A673 (cell line): ENCODE results near the gene PLA2G4A. TPM values are rescaled to one million over a fixed set of nuclear protein-coding genes. Genes with fewer than 3 reads are reported as not detected.

Experiments
- BruUV-seq: library from RNA; stranded (reverse); fragments of 400-500 nt; replicated peaks from 2 replicates; lab custom pipeline; 2021; lab: Mats Ljungman, UMichigan
- CTCF ChIA-PET: fragments of 300-600 bp; sonication (Branson Sonifier 250); formaldehyde crosslinking; loops from one replicate; lab custom pipeline; 2022; ENCODE audit warnings: antibody characterized with exemption; lab: Charles Lee
- POLR2A ChIA-PET: fragments of 300-600 bp; sonication (Branson Sonifier 250); formaldehyde crosslinking; loops from one replicate; lab custom pipeline; 2022; ENCODE audit warnings: antibody characterized with exemption; ENCODE audit not compliant: low non-redundant PET; lab: Charles Lee
- DNase-seq: peaks from one replicate; pipeline ENCODE4 v3.0.0-alpha.2; 2015; ENCODE audit warnings: low spot score
- H3K27ac ChIP-seq: fragments of 200-600 bp; sonication (generic); 2 replicates; pipeline ENCODE4 v1.5.1; 2016; ENCODE audit warnings: mixed run types, low read depth, mild to moderate bottlenecking, mixed read lengths, antibody characterized with exemption, low read length; ENCODE audit not compliant: poor library complexity, severe bottlenecking
- H3K27me3 ChIP-seq: fragments of 200-600 bp; sonication (generic); replicated peaks from 2 replicates; pipeline ENCODE4 v1.6.1; 2017; ENCODE audit warnings: mixed run types, low read depth, mild to moderate bottlenecking, mixed read lengths, antibody characterized with exemption, low read length; ENCODE audit not compliant: insufficient read depth, poor library complexity
- H3K36me3 ChIP-seq: fragments of 200-600 bp; sonication (generic); 2 replicates; pipeline ENCODE4 v1.6.1; 2016; ENCODE audit warnings: mixed run types, mild to moderate bottlenecking, mixed read lengths, antibody characterized with exemption, low read length; ENCODE audit not compliant: insufficient read depth, poor library complexity, severe bottlenecking
- H3K4me1 ChIP-seq: fragments of 200-600 bp; sonication (generic); 2 replicates; pipeline ENCODE4 v1.6.1; 2017; ENCODE audit warnings: mixed run types, mild to moderate bottlenecking, mixed read lengths, antibody characterized with exemption, low read length; ENCODE audit not compliant: insufficient read depth, poor library complexity, severe bottlenecking
- H3K4me3 ChIP-seq: fragments of 200-600 bp; sonication (generic); 2 replicates; pipeline ENCODE4 v1.5.1; 2016; ENCODE audit warnings: low read depth, mixed run types, mild to moderate bottlenecking, mixed read lengths, low read length; ENCODE audit not compliant: poor library complexity, severe bottlenecking
- H3K9me3 ChIP-seq: fragments of 200-600 bp; sonication (generic); 2 replicates; pipeline ENCODE4 v1.6.1; 2016; ENCODE audit warnings: mixed run types, low read depth, mild to moderate bottlenecking, mixed read lengths, antibody characterized with exemption, low read length; ENCODE audit not compliant: poor library complexity, severe bottlenecking
- EZH2 ChIP-seq: fragments of 200-600 bp; sonication (generic); IDR thresholded peaks from 2 replicates; pipeline ENCODE4 v1.6.1; 2017; ENCODE audit warnings: borderline replicate concordance, low read depth, mild to moderate bottlenecking, mixed read lengths, antibody characterized with exemption, low read length; ENCODE audit not compliant: poor library complexity, severe bottlenecking
- intact Hi-C: fragments of 100-400 bp; cut with micrococcal nuclease; formaldehyde crosslinking; loops from one replicate; pipeline ENCODE4 v1.10.0; 2022; ENCODE audit not compliant: unreplicated experiment
- total RNA-seq: library from RNA; stranded (reverse); gene quantifications from 2 replicates; pipeline ENCODE4 v1.2.3, GENCODE V29; 2021
- TF ChIP-seq, protein P1 (sequence below): fragments of 300-800, 200-600 bp; sonication (generic); conservative IDR thresholded peaks from 2 replicates; pipeline ENCODE4 v1.5.1; 2017; ENCODE audit warnings: low read depth, mild to moderate bottlenecking, antibody characterized with exemption, low read length, moderate library complexity, mixed read lengths

Gene PLA2G4A
- total RNA-seq, 1 experiment from 2014 or later: 34.4 TPM

DNA sequence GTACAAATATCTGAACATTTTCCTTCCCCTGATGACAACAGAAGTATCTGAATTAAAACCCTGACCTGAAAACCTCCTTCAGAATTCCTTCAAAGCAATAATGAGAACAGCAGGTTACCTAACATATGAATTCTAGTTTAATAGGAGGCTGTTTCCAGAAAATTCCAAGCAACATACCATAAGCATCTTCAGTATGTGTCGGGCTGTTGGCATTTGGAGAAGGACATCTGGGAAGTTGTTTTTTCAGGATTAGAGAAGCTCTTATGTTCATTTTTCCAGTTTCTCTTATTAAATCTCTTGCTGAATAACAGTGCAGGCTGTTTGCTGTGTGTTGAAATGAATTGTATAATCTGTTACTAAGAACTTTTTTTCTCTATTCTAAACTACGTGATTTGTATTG lies 101.5 kb downstream of the PLA2G4A start:
- Histone ChIP-seq H3K9me3 (no peaks in the 10 kb centered on the region), H3K4me3 (no peak overlapping the region), H3K27me3 (no peaks in the 10 kb centered on the region), H3K27ac (no peak overlapping the region), H3K36me3 (no peaks in the 10 kb centered on the region), H3K4me1 (no peaks in the 10 kb centered on the region)
- BruUV-seq: no TSS peak
- intact Hi-C loops: no loop called here
- DNase-seq: no peak
- POLR2A ChIA-PET: no interaction called here
- CTCF ChIA-PET: no interaction called here
- TF ChIP-seq, protein P1, sequence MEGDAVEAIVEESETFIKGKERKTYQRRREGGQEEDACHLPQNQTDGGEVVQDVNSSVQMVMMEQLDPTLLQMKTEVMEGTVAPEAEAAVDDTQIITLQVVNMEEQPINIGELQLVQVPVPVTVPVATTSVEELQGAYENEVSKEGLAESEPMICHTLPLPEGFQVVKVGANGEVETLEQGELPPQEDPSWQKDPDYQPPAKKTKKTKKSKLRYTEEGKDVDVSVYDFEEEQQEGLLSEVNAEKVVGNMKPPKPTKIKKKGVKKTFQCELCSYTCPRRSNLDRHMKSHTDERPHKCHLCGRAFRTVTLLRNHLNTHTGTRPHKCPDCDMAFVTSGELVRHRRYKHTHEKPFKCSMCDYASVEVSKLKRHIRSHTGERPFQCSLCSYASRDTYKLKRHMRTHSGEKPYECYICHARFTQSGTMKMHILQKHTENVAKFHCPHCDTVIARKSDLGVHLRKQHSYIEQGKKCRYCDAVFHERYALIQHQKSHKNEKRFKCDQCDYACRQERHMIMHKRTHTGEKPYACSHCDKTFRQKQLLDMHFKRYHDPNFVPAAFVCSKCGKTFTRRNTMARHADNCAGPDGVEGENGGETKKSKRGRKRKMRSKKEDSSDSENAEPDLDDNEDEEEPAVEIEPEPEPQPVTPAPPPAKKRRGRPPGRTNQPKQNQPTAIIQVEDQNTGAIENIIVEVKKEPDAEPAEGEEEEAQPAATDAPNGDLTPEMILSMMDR: no peak
- no peak for TF ChIP-seq EZH2

DNA sequence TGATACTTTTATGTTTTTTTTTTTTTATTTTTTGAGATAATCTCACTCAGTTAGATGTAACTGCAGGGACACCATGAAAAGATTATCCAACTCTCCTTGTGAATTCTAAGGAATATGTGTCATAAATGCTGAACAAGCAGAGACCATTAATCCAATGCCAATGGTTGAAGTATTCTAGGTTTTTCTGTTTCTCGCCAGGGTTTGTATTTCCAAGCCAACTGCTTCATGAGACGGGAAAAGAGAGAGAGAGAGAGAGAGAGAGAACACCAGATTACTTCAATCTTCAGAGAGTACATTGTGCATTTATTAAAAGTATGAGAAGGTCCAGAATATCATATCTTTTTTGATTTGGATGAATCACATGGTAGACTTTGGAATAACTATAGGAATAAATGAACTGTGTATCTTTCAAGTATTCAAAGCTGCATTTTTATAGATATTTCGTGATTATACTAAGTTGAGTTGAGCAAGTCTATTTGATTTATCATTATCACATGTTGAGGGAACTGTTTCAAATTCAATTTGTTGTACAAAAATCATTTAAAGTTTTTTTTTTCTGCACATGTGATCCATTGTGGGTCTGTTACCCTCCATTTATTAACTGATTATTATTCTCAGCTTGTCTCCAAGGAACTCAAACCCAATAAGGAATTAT lies 108.4 kb downstream of the PLA2G4A start:
- BruUV-seq: no TSS peak

DNA sequence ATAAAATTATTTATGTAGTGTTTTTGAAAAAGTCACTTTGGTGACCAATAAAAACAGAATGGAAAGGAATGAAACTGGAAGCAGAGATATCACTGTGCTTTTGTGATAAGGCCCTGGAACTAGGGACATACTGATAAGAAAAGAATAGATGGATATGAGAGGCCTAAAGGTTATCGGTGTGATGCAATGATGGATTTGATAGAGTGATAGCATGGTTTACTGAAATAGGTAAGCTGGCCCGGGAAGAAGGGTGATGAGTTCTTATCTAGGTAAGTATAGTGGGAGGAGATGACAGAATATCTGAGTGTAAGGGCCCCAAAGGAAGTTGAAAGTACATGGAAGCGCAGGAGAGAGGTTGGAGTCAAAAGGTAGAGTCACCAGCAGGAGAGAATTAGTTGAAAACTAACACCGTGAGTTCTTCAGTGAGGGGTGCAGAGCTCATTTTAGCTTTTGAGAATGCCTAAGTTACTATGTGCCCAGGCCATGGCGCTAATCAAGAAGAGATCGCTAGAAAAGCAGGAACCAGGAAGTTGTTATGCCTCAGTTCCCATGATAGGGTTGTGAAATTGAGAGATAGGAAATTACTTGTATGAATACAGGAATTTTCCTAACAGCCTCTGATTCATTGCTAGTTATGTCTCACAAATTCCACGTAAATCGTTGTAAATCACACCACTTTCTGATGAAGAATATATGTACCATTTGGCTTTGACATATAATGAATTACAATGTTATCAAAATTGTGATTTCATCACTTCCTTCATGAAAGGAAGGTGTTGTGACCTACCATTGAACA lies 115.3 kb downstream of the PLA2G4A start:
- TF ChIP-seq, protein P1: no peak
- TF ChIP-seq EZH2: no peak
- ChIA-PET POLR2A (no interaction called here), CTCF (no interaction called here)
- H3K4me1 ChIP-seq: no peaks in the 10 kb centered on the region
- H3K27me3 ChIP-seq: no peaks in the 10 kb centered on the region
- intact Hi-C loops: no loop called here
- no TSS peak for BruUV-seq
- no peak overlapping the region for H3K27ac ChIP-seq
- H3K9me3 ChIP-seq: no peaks in the 10 kb centered on the region
- DNase-seq: no peak
- peaks cover 6% of the 10 kb centered on the region for H3K36me3 ChIP-seq
- no peak overlapping the region for H3K4me3 ChIP-seq

More for the DNA sequence above, 108.4 kb downstream of the PLA2G4A start:
- Histone ChIP-seq H3K4me3 (no peak overlapping the region), H3K27ac (no peak overlapping the region), H3K4me1 (no peaks in the 10 kb centered on the region), H3K27me3 (no peaks in the 10 kb centered on the region), H3K9me3 (no peaks in the 10 kb centered on the region), H3K36me3 (peaks cover 6% of the 10 kb centered on the region)
- TF ChIP-seq, protein P1: no peak
- TF ChIP-seq EZH2: no peak
- ChIA-PET CTCF (no interaction called here), POLR2A (no interaction called here)
- DNase-seq: no peak
- intact Hi-C loops: no loop called here
